ENCODE data around the gene ABCB11. TPM values are rescaled to one million over a fixed set of nuclear protein-coding genes. Genes with fewer than 3 reads are reported as not detected.

Gene ABCB11
- total RNA-seq, 1 experiment from 2014 or later: 0.05 TPM

- no peak overlapping the region for H3K27ac ChIP-seq (ENCODE audit: low read length)
- no peaks in the 10 kb centered on the region for H3K36me3 ChIP-seq (ENCODE audit: control insufficient read depth, insufficient read depth, low read length)
- in situ Hi-C loops (cut with HindIII; ENCODE audit: low pct_unique_long_range_greater_than_20kb, low sequenced_read_pairs): no loop called here
- no peak for TF ChIP-seq CTCF (IDR thresholded peaks at IDR 0.05)
- TF ChIP-seq POLR2AphosphoS5 (IDR thresholded peaks at IDR 0.05; ENCODE audit: low read depth, low read length): no peak
- no peak for TF ChIP-seq SIN3A (IDR thresholded peaks at IDR 0.05; ENCODE audit: borderline replicate concordance, insufficient read depth, low read depth, low read length)
- TF ChIP-seq TCF7L2 (IDR thresholded peaks at IDR 0.05; ENCODE audit: low read depth, low read length): no peak
- TF ChIP-seq REST (IDR thresholded peaks at IDR 0.05; ENCODE audit: insufficient read depth in 1 of 2, low read depth in 2 of 2, low read length in 1 of 2): no peak
- intact Hi-C loops (cut with micrococcal nuclease; ENCODE audit: unreplicated experiment): no loop called here
- ChIA-PET CTCF (no interaction called here), POLR2A (no interaction called here)
- peaks cover 14% of the 10 kb centered on the region for H3K27me3 ChIP-seq (ENCODE audit: control insufficient read depth, insufficient read depth, low read length)
- H3K4me3 ChIP-seq (ENCODE audit: low read depth in 2 of 2, low read length in 2 of 2): no peak overlapping the region
- no TSS peak for BruUV-seq (replicated peaks)
- DNase-seq (ENCODE audit: low read depth, low spot score) (no peak), ATAC-seq (no peak)
- H3K4me1 ChIP-seq (ENCODE audit: control insufficient read depth, insufficient read depth, low read length): no peaks in the 10 kb centered on the region
- no peaks in the 10 kb centered on the region for H3K9me3 ChIP-seq (ENCODE audit: control insufficient read depth, insufficient read depth, low read depth, low read length)
These were observed 85.6 kb downstream of the ABCB11 start for GRCh38 chr2:168945508-168945907.

- CTCF ChIA-PET: no interaction called here
- in situ Hi-C loops (cut with HindIII; ENCODE audit: low pct_unique_long_range_greater_than_20kb, low sequenced_read_pairs) (no loop called here), intact Hi-C loops (cut with micrococcal nuclease; ENCODE audit: unreplicated experiment) (no loop called here)
- TF ChIP-seq CTCF (IDR thresholded peaks at IDR 0.05) (no peak), REST (IDR thresholded peaks at IDR 0.05; ENCODE audit: insufficient read depth in 1 of 2, low read depth in 2 of 2, low read length in 1 of 2) (no peak), SIN3A (IDR thresholded peaks at IDR 0.05; ENCODE audit: borderline replicate concordance, insufficient read depth, low read depth, low read length) (no peak), TCF7L2 (IDR thresholded peaks at IDR 0.05; ENCODE audit: low read depth, low read length) (no peak), POLR2AphosphoS5 (IDR thresholded peaks at IDR 0.05; ENCODE audit: low read depth, low read length) (no peak)
- H3K27ac ChIP-seq (ENCODE audit: low read length): no peak overlapping the region
- no peak overlapping the region for H3K4me3 ChIP-seq (ENCODE audit: low read depth in 2 of 2, low read length in 2 of 2)
- no peak for ATAC-seq
- no peak for DNase-seq (ENCODE audit: low read depth, low spot score)
- BruUV-seq (replicated peaks): no TSS peak
- H3K9me3 ChIP-seq (ENCODE audit: control insufficient read depth, insufficient read depth, low read depth, low read length): no peaks in the 10 kb centered on the region
- H3K27me3 ChIP-seq (ENCODE audit: control insufficient read depth, insufficient read depth, low read length): peaks cover 14% of the 10 kb centered on the region
- no peaks in the 10 kb centered on the region for H3K36me3 ChIP-seq (ENCODE audit: control insufficient read depth, insufficient read depth, low read length)
- POLR2A ChIA-PET: no interaction called here
- H3K4me1 ChIP-seq (ENCODE audit: control insufficient read depth, insufficient read depth, low read length): no peaks in the 10 kb centered on the region
These were observed 87.1 kb downstream of the ABCB11 start for GRCh38 chr2:168944065-168944464.
